Hematopoietic multipotent progenitor cell treated with erythropoietin and hydrocortisone succinate and interleukin-3 and kit ligand, for 15 days (in vitro differentiated cells): ENCODE results near the gene ASS1.

Experiments used
- DNase-seq: peaks from one replicate; pipeline ENCODE4 v3.0.0-alpha.2; 2015; ENCODE audit warnings: low spot score

The ASS1 gene

GRCh38 chr9:130454096-130454811 is 9.5 kb downstream of the ASS1 start:
- no peak for DNase-seq

- DNase-seq: no peak
Observed at GRCh38 chr9:130454812-130455325, 10.1 kb downstream of the ASS1 start.

- no peak for DNase-seq
Observed at GRCh38 chr9:130458027-130458803, 13.5 kb downstream of the ASS1 start.

- DNase-seq: no peak
Observed at GRCh38 chr9:130458804-130459067, 14.0 kb downstream of the ASS1 start.

GRCh38 chr9:130459151-130459550 is 14.4 kb downstream of the ASS1 start:
- DNase-seq: no peak

GRCh38 chr9:130459941-130460669 is 15.3 kb downstream of the ASS1 start:
- DNase-seq: no peak

- peak; percentile 77 for DNase-seq
Observed at GRCh38 chr9:130461218-130461630, 16.5 kb downstream of the ASS1 start.

GRCh38 chr9:130461731-130462130 is 17.0 kb downstream of the ASS1 start:
- DNase-seq: no peak

GRCh38 chr9:130462685-130463540 is 18.2 kb downstream of the ASS1 start:
- DNase-seq: no peak

- DNase-seq: no peak
Observed at GRCh38 chr9:130463763-130464745, 19.3 kb downstream of the ASS1 start.

- DNase-seq: no peak
Observed at GRCh38 chr9:130465383-130466096, 20.8 kb downstream of the ASS1 start.

- DNase-seq: no peak
Observed at GRCh38 chr9:130466537-130467217, 21.9 kb downstream of the ASS1 start.

GRCh38 chr9:130467316-130467715 is 22.6 kb downstream of the ASS1 start:
- no peak for DNase-seq

- no peak for DNase-seq
Observed at GRCh38 chr9:130468566-130468965, 23.8 kb downstream of the ASS1 start.

GRCh38 chr9:130470269-130470668 is 25.5 kb downstream of the ASS1 start:
- DNase-seq: no peak

- DNase-seq: no peak
Observed at GRCh38 chr9:130470950-130471349, 26.2 kb downstream of the ASS1 start.

- no peak for DNase-seq
Observed at GRCh38 chr9:130471411-130472183, 26.8 kb downstream of the ASS1 start.

- no peak for DNase-seq
Observed at GRCh38 chr9:130472184-130472705, 27.5 kb downstream of the ASS1 start.
